H1 (cell line): ENCODE data around the gene MLF1. TPM values are rescaled to one million over a fixed set of nuclear protein-coding genes. Genes with fewer than 3 reads are reported as not detected.

ENCODE experiments used
- ATF3 ChIP-seq: IDR thresholded peaks from 2 replicates; pipeline ENCODE4 v1.6.1; 2011; ENCODE audit warnings: low read depth, mild to moderate bottlenecking, low read length; ENCODE audit not compliant: insufficient read depth
- BACH1 ChIP-seq: IDR thresholded peaks from 2 replicates; pipeline ENCODE4 v1.6.1; 2012; ENCODE audit warnings: low read length, improper control_type of control experiment
- BCL11A ChIP-seq, 2 experiments: IDR thresholded peaks; one replicate each; pipeline ENCODE4 v1.6.1; 2011; ENCODE audit warnings: low read depth in 2 of 2, low read length in 2 of 2, mild to moderate bottlenecking in 2 of 2
- CEBPB ChIP-seq: IDR thresholded peaks from 2 replicates; pipeline ENCODE4 v1.6.1; 2012; ENCODE audit warnings: low read depth, low read length
- CREB1 ChIP-seq: IDR thresholded peaks from 2 replicates; pipeline ENCODE4 v1.6.1; 2012; ENCODE audit warnings: inconsistent platforms
- CTCF ChIP-seq, 3 experiments: IDR thresholded peaks; 1 replicate in 2 of 3; 2 replicates in 1 of 3; pipeline versions ENCODE4 v1.5.1 to v1.6.1; 2011; ENCODE audit warnings: low read length in 3 of 3, mild to moderate bottlenecking in 3 of 3, inconsistent platforms in 2 of 3, low read depth in 1 of 3, moderate library complexity in 1 of 3; ENCODE audit not compliant: insufficient read depth in 1 of 3; ENCODE audit errors: control extremely low read depth in 1 of 3
- HDAC6 ChIP-seq: IDR thresholded peaks from one replicate; pipeline ENCODE4 v1.7.1; 2012; ENCODE audit warnings: low read depth, mild to moderate bottlenecking, inconsistent platforms, low read length, moderate library complexity
- JUN ChIP-seq: IDR thresholded peaks from 2 replicates; pipeline ENCODE4 v1.6.1; 2011; ENCODE audit warnings: low read depth, mild to moderate bottlenecking, improper control_type of control experiment, low read length
- MAFK ChIP-seq: IDR thresholded peaks from 2 replicates; pipeline ENCODE4 v1.6.1; 2012; ENCODE audit warnings: low read depth, mild to moderate bottlenecking, improper control_type of control experiment, low read length
- RBBP5 ChIP-seq: IDR thresholded peaks from 2 replicates; pipeline ENCODE4 v1.7.1; 2012; ENCODE audit warnings: low read depth, mild to moderate bottlenecking, inconsistent platforms, low read length, moderate library complexity, borderline replicate concordance
- RFX5 ChIP-seq: IDR thresholded peaks from 2 replicates; pipeline ENCODE4 v1.6.1; 2011; ENCODE audit warnings: low read depth, low read length, improper control_type of control experiment, borderline replicate concordance
- RNF2 ChIP-seq: fragments of 200-900, 300-1000 bp; sonication (generic); IDR thresholded peaks from 2 replicates; pipeline ENCODE4 v1.7.1; 2016; ENCODE audit warnings: borderline replicate concordance, low read depth, mild to moderate bottlenecking, antibody characterized with exemption, low read length; ENCODE audit not compliant: poor library complexity, severe bottlenecking; ENCODE audit errors: missing control alignments
- SAP30 ChIP-seq: fragments of 300-600 bp; sonication (generic); IDR thresholded peaks from 2 replicates; pipeline ENCODE4 v1.7.1; 2012; ENCODE audit warnings: low read length, moderate library complexity, mild to moderate bottlenecking, inconsistent platforms; ENCODE audit not compliant: insufficient read depth, insufficient replicate concordance
- SIRT6 ChIP-seq: IDR thresholded peaks from one replicate; pipeline ENCODE4 v1.7.1; 2012; ENCODE audit warnings: low read length, inconsistent platforms
- SUZ12 ChIP-seq: fragments of 200-600 bp; sonication (generic); IDR thresholded peaks from 2 replicates; pipeline ENCODE4 v1.6.1; 2012; ENCODE audit warnings: mild to moderate bottlenecking, inconsistent platforms, low read length, moderate library complexity, mixed read lengths
- TAF7 ChIP-seq: optimal IDR thresholded peaks from 2 replicates; pipeline ENCODE3; 2011; ENCODE audit warnings: low read depth, mild to moderate bottlenecking, inconsistent platforms, low read length, moderate library complexity, borderline replicate concordance
- TBP ChIP-seq: IDR thresholded peaks from 2 replicates; pipeline ENCODE4 v1.6.1; 2011; ENCODE audit warnings: low read depth, low read length, improper control_type of control experiment
- ZNF274 ChIP-seq: IDR thresholded peaks from 2 replicates; pipeline ENCODE4 v1.7.0; 2012; ENCODE audit warnings: low read length, borderline replicate concordance; ENCODE audit errors: extremely low read depth
- polyA plus RNA-seq, 7 experiments: library from polyadenylated mRNA; depleted of rRNA in 3 of 7; stranded (reverse) in 5 of 7; unstranded in 2 of 7; fragments of >200 nt in 5 of 7; fragments of 200-250 nt in 2 of 7; gene quantifications; 1 replicate in 5 of 7; 2 replicates in 1 of 7; 4 replicates in 1 of 7; pipeline versions ENCODE4 v1.2.1 to v1.2.3, GENCODE V29; 2011 to 2013; ENCODE audit warnings: missing spikeins in 2 of 7, mixed read lengths in 2 of 7
- total RNA-seq: library from RNA; stranded (reverse); fragmentation: NEBNext Ultra II Directional; extraction: Animal tissue kit (Norgen Biotek cat#: 25700); gene quantifications from 2 replicates; pipeline ENCODE4 v1.2.1, GENCODE V29; 2021

The MLF1 gene
- total and polyA plus RNA-seq, 2 of the 8 experiments (the other 6 are each of a cell fraction or from before 2014, with no cell fraction given): 13.4 to 48.9 TPM

GRCh38 chr3:158644345-158644908 is 73.4 kb downstream of the MLF1 start, which contains the start of gene GFM1 (continued):
- TF ChIP-seq HDAC6 (no peak), BACH1 (no peak), SUZ12 (no peak), RBBP5 (peak; percentile 91), CREB1 (peak; percentile 70; the same call in 1 of the 2 replicates), CEBPB (peak; percentile 30; the same call in 1 of the 2 replicates), ZNF274 (no peak), RNF2 (no peak), RFX5 (no peak), TBP (peak; percentile 69; the same call in 1 of the 2 replicates), SAP30 (peak; percentile 82), MAFK (no peak), JUN (no peak), ATF3 (no peak; the same call in 1 of the 2 replicates), BCL11A (IDR thresholded peaks at IDR 0.05; ENCODE audit: low read depth in 2 of 2, low read length in 2 of 2) (no peak), CTCF (IDR thresholded peaks at IDR 0.05; ENCODE audit: control extremely low read depth in 1 of 3, insufficient read depth in 1 of 3, low read depth in 1 of 3, low read length in 3 of 3) (peak; percentile 81 to 95 (median 91)), TAF7 (peak; percentile 65), SIRT6 (no peak)
- TF ChIP-seq, all 59 proteins: peak for 28
